ENCODE data around the gene RUNX1.

GRCh38 chr21:35097525-35097924, 48.4 kb upstream of the RUNX1 start:
- TF ChIP-seq, protein P1, sequence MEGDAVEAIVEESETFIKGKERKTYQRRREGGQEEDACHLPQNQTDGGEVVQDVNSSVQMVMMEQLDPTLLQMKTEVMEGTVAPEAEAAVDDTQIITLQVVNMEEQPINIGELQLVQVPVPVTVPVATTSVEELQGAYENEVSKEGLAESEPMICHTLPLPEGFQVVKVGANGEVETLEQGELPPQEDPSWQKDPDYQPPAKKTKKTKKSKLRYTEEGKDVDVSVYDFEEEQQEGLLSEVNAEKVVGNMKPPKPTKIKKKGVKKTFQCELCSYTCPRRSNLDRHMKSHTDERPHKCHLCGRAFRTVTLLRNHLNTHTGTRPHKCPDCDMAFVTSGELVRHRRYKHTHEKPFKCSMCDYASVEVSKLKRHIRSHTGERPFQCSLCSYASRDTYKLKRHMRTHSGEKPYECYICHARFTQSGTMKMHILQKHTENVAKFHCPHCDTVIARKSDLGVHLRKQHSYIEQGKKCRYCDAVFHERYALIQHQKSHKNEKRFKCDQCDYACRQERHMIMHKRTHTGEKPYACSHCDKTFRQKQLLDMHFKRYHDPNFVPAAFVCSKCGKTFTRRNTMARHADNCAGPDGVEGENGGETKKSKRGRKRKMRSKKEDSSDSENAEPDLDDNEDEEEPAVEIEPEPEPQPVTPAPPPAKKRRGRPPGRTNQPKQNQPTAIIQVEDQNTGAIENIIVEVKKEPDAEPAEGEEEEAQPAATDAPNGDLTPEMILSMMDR (IDR thresholded peaks at IDR 0.05; ENCODE audit: low read depth, low read length): no peak
- no peak for TF ChIP-seq MAX (IDR thresholded peaks at IDR 0.05; ENCODE audit: low read depth, low read length)
